Amniotic stem cell (primary cell): Measurements from ENCODE around the gene TNFAIP8.

Experiments used
- DNase-seq: peaks from one replicate; lab custom pipeline; 2025; lab: John Stamatoyannopoulos, UW

Gene TNFAIP8

GRCh38 chr5:119368238-119368630, 12.4 kb downstream of the TNFAIP8 start:
- no peak for DNase-seq

- DNase-seq: no peak
Measured at GRCh38 chr5:119370486-119370885, 14.7 kb downstream of the TNFAIP8 start.

- DNase-seq: no peak
Measured at GRCh38 chr5:119371146-119371545, 15.3 kb downstream of the TNFAIP8 start.

GRCh38 chr5:119373449-119373858, 17.6 kb downstream of the TNFAIP8 start:
- no peak for DNase-seq

GRCh38 chr5:119374901-119375300, 19.1 kb downstream of the TNFAIP8 start:
- no peak for DNase-seq

- DNase-seq: no peak
Measured at GRCh38 chr5:119377066-119377465, 21.2 kb downstream of the TNFAIP8 start.

- no peak for DNase-seq
Measured at GRCh38 chr5:119378075-119378700, 22.4 kb downstream of the TNFAIP8 start.

GRCh38 chr5:119379096-119379495, 23.3 kb downstream of the TNFAIP8 start:
- DNase-seq: no peak

- DNase-seq: no peak
Measured at GRCh38 chr5:119379942-119380547, 24.2 kb downstream of the TNFAIP8 start.

- DNase-seq: no peak
Measured at GRCh38 chr5:119382169-119382568, 26.4 kb downstream of the TNFAIP8 start.

- DNase-seq: no peak
Measured at GRCh38 chr5:119383008-119383407, 27.2 kb downstream of the TNFAIP8 start.

GRCh38 chr5:119385136-119385535, 29.3 kb downstream of the TNFAIP8 start:
- DNase-seq: no peak

- DNase-seq: no peak
Measured at GRCh38 chr5:119385536-119386128, 29.8 kb downstream of the TNFAIP8 start.

GRCh38 chr5:119386596-119387344, 31.0 kb downstream of the TNFAIP8 start:
- no peak for DNase-seq

GRCh38 chr5:119387945-119388618, 32.3 kb downstream of the TNFAIP8 start:
- no peak for DNase-seq

GRCh38 chr5:119388619-119389190, 32.9 kb downstream of the TNFAIP8 start:
- DNase-seq: no peak

- no peak for DNase-seq
Measured at GRCh38 chr5:119389288-119390030, 33.6 kb downstream of the TNFAIP8 start.

GRCh38 chr5:119390404-119390803, 34.6 kb downstream of the TNFAIP8 start:
- no peak for DNase-seq

- no peak for DNase-seq
Measured at GRCh38 chr5:119393201-119393691, 37.4 kb downstream of the TNFAIP8 start.

- no peak for DNase-seq
Measured at GRCh38 chr5:119393746-119394145, 37.9 kb downstream of the TNFAIP8 start.
